Measurements from ENCODE around the gene NPPA.

The NPPA gene

GRCh38 chr1:11886986-11887665 is 39.5 kb upstream of the NPPA start:
- no peak overlapping the region for H3K4me3 ChIP-seq (ENCODE audit: low read depth, low read length)
- no peak for TF ChIP-seq CTCF (IDR thresholded peaks at IDR 0.05; ENCODE audit: control insufficient read depth, extremely low read depth, insufficient read depth)
- no peak for DNase-seq (ENCODE audit: low read depth)

- no peak for TF ChIP-seq CTCF (IDR thresholded peaks at IDR 0.05; ENCODE audit: control insufficient read depth, extremely low read depth, insufficient read depth)
- H3K4me3 ChIP-seq (ENCODE audit: low read depth, low read length), result no peak overlapping the region
- DNase-seq (ENCODE audit: low read depth), result no peak
Observed at GRCh38 chr1:11885916-11886315, 38.3 kb upstream of the NPPA start.

GRCh38 chr1:11882814-11883538 is 35.4 kb upstream of the NPPA start:
- TF ChIP-seq CTCF (IDR thresholded peaks at IDR 0.05; ENCODE audit: control insufficient read depth, extremely low read depth, insufficient read depth), result no peak
- no peak for DNase-seq (ENCODE audit: low read depth)
- H3K4me3 ChIP-seq (ENCODE audit: low read depth, low read length), result no peak overlapping the region

GRCh38 chr1:11881749-11882441 is 34.3 kb upstream of the NPPA start:
- H3K4me3 ChIP-seq (ENCODE audit: low read depth, low read length), result no peak overlapping the region
- no peak for TF ChIP-seq CTCF (IDR thresholded peaks at IDR 0.05; ENCODE audit: control insufficient read depth, extremely low read depth, insufficient read depth)
- DNase-seq (ENCODE audit: low read depth), result no peak

- H3K4me3 ChIP-seq (ENCODE audit: low read depth, low read length), result no peak overlapping the region
- TF ChIP-seq CTCF (IDR thresholded peaks at IDR 0.05; ENCODE audit: control insufficient read depth, extremely low read depth, insufficient read depth), result no peak
- DNase-seq (ENCODE audit: low read depth), result peak; percentile 50
Observed at GRCh38 chr1:11880911-11881748, 33.5 kb upstream of the NPPA start.

- no peak for TF ChIP-seq CTCF (IDR thresholded peaks at IDR 0.05; ENCODE audit: control insufficient read depth, extremely low read depth, insufficient read depth)
- no peak overlapping the region for H3K4me3 ChIP-seq (ENCODE audit: low read depth, low read length)
- no peak for DNase-seq (ENCODE audit: low read depth)
Observed at GRCh38 chr1:11880181-11880575, 32.6 kb upstream of the NPPA start.

Measured in LNCaP clone FGC (cell line).